IPS-15b (cell line): ENCODE results near the gene TOMM40L.
A peak's percentile ranks its signal among the peaks of the same experiment; 100 is the strongest.
"Not testable (repeated sequence)": the region's sequence is repeated elsewhere in the genome, so short reads cannot be mapped to it uniquely, and the experiment has no call there.

ENCODE experiments used
- H3K27me3 ChIP-seq: one replicate; pipeline ENCODE4 v1.6.1; 2013; ENCODE audit warnings: low read length; ENCODE audit not compliant: control insufficient read depth, insufficient read depth
- H3K36me3 ChIP-seq: one replicate; pipeline ENCODE4 v1.6.1; 2013; ENCODE audit warnings: low read length; ENCODE audit not compliant: control insufficient read depth, insufficient read depth
- H3K4me1 ChIP-seq: one replicate; pipeline ENCODE4 v1.6.1; 2013; ENCODE audit warnings: mild to moderate bottlenecking, low read length; ENCODE audit not compliant: control insufficient read depth, insufficient read depth
- H3K4me3 ChIP-seq: one replicate; pipeline ENCODE4 v1.5.1; 2013; ENCODE audit warnings: low read depth, low read length
- H3K9ac ChIP-seq: one replicate; pipeline ENCODE4 v1.6.1; 2013; ENCODE audit warnings: low read depth, mild to moderate bottlenecking, low read length
- H3K9me3 ChIP-seq: one replicate; pipeline ENCODE4 v1.6.1; 2013; ENCODE audit warnings: mild to moderate bottlenecking, low read length; ENCODE audit not compliant: control insufficient read depth, insufficient read depth

TOMM40L gene

DNA sequence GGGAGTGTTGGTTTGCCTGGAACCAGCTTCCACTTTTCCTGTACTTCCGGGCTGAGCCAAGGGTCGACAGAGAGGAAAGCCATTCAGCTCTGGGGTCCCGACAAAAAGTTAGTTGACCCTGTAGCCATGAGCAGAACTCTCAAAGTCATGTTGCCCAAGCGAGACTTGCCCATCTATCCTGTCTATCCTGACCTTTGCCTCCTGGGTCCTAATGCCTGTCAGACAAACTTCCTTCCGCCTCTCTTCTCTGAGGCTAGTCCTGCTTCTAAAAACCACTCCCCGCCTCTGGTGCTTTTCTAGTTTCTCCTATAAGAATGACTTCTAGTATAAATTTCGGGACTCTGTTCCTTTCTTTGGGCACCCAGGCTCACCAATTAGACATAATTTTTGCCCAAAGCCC is 25.0 kb downstream of the TOMM40L start:
- no peaks in the 10 kb centered on the region for H3K36me3 ChIP-seq
- no peak overlapping the region for H3K4me3 ChIP-seq
- H3K27me3 ChIP-seq: no peaks in the 10 kb centered on the region
- H3K9ac ChIP-seq: peak overlapping the region; percentile 12
- H3K9me3 ChIP-seq: no peaks in the 10 kb centered on the region
- H3K4me1 ChIP-seq: no peaks in the 10 kb centered on the region

DNA sequence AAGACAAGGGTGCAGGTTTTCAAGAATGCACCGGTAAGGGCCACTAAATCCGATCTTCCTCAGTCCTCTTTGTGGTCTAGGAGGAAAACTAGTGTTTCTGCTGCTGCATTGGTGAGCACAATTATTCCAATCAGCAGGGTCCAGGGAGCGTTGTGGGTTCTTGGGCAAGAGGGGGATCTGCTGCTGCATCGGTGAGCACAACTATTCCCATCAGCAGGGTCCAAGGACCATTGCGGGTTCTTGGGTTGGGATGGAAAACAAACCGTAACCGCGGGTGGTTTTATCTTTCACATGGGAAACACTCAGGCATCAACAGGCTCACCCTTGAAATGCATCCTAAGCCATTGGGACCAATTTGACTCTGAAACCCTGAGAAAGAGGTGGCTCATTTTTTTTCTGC is 25.7 kb downstream of the TOMM40L start:
- peaks cover 3% of the 10 kb centered on the region for H3K9me3 ChIP-seq
- no peaks in the 10 kb centered on the region for H3K4me1 ChIP-seq
- no peaks in the 10 kb centered on the region for H3K27me3 ChIP-seq
- H3K36me3 ChIP-seq: no peaks in the 10 kb centered on the region
- no peak overlapping the region for H3K9ac ChIP-seq
- H3K4me3 ChIP-seq: no peak overlapping the region

DNA sequence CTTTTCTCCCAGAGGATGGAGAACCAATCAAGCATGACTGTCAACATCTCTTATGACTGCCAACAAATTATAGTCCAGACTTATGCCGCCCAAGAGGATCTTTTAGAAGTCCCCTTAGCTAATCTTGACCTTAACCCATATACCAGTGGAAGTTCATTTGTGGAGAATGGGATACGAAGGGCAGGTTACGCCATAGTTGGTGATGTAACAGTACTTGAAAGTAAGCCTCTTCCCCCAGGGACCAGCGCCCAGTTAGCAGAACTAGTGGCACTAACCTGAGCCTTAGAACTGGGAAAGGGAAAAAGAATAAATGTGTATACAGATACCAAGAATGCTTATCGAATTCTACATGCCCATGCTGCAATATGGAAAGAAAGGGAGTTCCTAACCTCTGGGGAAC is 29.4 kb downstream of the TOMM40L start:
- H3K4me1 ChIP-seq, H3K9me3 ChIP-seq, H3K36me3 ChIP-seq, H3K9ac ChIP-seq, H3K4me3 ChIP-seq: not testable (repeated sequence)
- peaks cover 19% of the 10 kb centered on the region for H3K27me3 ChIP-seq

DNA sequence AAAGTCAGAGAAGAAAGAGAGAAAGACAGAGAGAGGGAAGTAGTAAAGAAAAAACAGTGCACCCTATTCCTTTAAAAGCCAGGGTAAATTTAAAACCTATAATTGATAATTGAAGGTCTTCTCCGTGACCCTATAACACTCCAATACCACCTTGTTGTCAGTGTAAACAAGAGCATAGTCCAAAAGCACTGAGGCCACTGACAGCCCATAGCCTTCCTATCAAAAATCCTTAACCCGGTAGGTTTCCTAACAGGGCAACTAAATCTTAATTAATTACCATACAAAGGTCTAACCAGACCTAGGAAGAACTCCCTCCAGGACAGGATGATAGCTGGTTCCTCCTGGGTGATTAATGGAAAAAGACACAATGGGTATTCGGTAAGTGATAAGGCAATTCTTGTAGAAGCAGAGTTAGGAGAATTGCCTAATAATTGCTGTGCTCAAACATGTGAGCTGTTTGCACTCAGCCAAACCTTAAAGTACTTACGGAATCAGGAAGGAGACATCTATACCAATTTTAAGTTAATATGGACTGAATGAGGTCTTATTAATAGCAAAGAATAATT is 30.2 kb downstream of the TOMM40L start:
- H3K27me3 ChIP-seq: peaks cover 25% of the 10 kb centered on the region
- peaks cover 11% of the 10 kb centered on the region for H3K4me1 ChIP-seq
- not testable (repeated sequence) for H3K9ac ChIP-seq, H3K4me3 ChIP-seq, H3K9me3 ChIP-seq, H3K36me3 ChIP-seq

DNA sequence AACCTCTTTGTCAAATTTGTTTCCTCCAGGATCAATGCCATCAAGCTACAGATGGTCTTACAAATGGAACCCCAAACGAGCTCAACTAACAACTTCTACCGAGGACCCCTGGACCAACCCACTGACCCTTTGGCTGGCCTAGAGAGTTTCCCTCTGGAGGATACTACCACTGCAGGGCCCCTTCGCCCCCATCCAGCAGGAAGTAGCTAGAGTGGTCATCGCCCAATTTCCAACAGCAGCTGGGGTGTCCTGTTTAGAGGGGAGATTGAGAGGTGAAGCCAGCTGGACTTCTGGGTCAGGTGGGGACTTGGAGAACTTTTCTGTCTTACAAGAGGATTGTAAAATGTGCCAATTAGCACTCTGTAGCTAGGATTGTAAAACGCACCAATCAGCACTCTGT is 31.2 kb downstream of the TOMM40L start:
- Histone ChIP-seq H3K4me1 (peaks cover 15% of the 10 kb centered on the region), H3K27me3 (peaks cover 33% of the 10 kb centered on the region)
- H3K9ac ChIP-seq, H3K9me3 ChIP-seq, H3K4me3 ChIP-seq, H3K36me3 ChIP-seq: not testable (repeated sequence)

DNA sequence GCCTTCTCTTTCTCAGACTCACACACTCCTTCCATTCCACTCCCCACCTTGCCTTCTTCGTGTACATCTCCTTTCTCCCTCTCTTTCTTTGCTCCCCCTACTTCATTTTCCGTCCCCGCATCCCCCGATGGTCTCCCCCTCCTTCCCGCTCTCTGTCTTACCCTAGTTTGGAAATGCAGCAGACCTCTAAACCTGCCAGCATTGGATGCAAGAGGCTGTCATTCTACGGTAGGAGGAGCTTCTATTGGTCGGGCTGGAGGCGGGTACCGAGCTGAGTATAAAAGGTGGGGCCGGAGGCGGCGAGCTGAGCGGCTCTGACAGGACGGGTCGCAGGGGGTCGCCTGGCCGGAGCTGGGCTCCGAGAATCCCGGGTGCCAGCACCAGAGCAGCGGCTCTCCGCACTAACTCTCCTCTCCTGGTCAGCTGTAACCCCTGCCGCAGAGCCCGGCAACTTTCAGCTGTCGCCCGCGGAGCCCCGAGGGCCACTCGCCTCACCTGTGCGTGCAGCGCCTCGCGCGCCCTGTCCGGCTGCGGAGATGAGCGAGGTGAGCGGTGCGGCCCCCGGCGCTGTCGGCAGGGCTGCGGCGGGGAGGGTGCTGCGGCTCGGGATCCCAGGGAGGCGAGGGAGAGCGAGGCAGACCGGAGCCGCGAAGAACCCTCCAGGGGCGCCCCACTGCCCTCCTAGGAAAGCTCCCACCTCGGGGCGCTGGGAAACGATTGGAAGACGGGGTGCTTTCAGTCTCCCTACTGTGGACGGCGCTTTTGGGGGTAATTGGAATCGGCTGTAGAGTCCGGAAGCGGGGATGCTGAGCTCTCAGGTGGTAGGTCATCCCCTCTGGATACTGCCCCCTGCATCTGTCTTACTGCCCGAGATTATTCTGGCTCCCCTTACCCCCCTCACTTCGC is 32.8 kb downstream of the TOMM40L start, which contains the start of gene PCP4L1:
TSS of gene PCP4L1 (plus strand) at position 307 of the 906 bp plus-strand sequence. CDS start at position 537, 230 bp downstream.
- H3K27me3 ChIP-seq: peaks cover 33% of the 10 kb centered on the region
- H3K36me3 ChIP-seq: no peaks in the 10 kb centered on the region
- no peak within 1 kb of the TSS for H3K9ac ChIP-seq
- peaks cover 15% of the 10 kb centered on the region for H3K4me1 ChIP-seq
- H3K4me3 ChIP-seq: peak within 1 kb of the TSS; percentile 67
- H3K9me3 ChIP-seq: peaks cover 6% of the 10 kb centered on the region

DNA sequence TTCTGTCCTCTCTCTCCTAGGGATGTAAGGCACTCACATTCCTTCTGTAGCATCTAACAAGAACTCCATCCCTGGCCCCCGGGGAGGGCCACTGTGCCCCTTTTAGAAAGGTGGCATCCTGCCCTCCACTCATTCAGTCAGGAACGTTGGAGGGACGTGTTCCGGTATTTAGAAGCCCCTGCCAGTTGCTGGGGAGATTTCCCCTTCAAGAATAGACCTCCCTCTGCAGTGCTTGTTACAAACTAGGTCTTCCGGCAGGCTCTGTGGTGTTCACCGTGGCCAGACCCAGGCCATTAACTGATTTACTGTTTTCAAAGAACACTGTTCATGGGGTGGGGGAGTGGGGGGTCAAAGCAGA is 33.5 kb downstream of the TOMM40L start:
- no peak overlapping the region for H3K9ac ChIP-seq
- H3K4me3 ChIP-seq: peak overlapping the region; percentile 67
- peaks cover 6% of the 10 kb centered on the region for H3K9me3 ChIP-seq

DNA sequence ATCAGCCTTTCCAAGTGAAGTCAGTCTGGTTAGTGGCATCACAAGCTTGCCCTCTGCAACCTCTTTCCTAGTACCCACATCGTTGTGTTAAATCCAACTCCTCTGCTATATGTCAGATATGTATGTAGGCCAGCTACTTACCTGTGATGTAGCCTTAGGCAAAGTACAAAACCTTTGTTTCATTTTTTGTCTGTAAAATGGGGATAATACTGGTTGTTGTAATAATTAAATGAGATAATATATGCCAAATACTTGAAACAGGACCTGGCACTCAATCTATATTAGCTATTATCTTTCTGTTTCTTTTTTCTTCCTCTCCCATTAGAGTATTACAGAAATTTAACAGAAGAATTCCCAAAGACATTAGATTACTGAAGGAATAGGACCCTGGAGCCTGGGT is 33.9 kb downstream of the TOMM40L start:
- Histone ChIP-seq H3K36me3 (no peaks in the 10 kb centered on the region), H3K27me3 (peaks cover 33% of the 10 kb centered on the region), H3K9me3 (peaks cover 6% of the 10 kb centered on the region), H3K4me3 (no peak overlapping the region), H3K4me1 (peaks cover 15% of the 10 kb centered on the region), H3K9ac (no peak overlapping the region)

More for the DNA sequence above, 33.5 kb downstream of the TOMM40L start:
- Histone ChIP-seq H3K36me3 (no peaks in the 10 kb centered on the region), H3K4me1 (peaks cover 15% of the 10 kb centered on the region), H3K27me3 (peaks cover 33% of the 10 kb centered on the region)

DNA sequence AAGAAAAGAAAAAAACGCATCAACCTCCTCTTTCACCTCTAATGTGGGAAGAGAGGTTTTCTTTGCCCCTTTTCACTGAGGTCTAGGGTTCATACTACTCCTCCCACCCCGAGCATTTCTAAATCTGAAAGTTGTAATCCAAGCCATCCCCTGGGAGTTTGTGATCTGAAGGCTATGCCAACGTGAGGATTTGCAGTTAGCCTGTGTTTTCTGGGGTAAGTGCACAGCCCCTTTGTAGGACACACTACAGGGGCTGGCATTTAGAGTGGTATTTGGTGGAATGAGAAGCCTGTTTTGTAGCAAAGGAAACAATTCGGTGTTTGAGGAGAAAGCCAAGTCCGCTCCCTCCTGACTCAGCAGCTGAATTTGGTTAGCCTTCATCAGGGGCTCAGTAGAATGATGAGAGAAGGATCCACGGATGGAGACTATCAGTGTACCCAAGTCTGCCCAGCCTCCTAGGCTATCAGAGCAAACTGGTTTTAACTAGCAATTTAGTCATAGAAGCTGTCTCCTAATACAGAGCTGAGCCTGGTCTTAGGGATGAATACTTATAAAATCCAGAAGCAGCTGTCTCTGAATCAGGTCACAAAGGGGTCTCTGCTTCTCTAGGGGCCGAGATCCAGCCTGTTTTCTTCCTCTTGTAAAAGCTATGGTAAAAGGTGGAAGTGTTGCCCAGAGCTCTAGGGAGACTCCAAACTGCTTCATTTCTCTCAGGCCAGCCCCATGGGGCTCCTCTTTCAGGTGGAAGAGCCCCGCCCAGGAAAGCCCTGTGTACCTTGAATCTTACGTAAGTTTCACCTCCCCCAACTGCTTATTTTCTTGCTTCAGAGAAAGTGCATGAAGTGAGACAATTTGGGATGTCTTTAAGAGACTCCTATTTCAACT is 34.8 kb downstream of the TOMM40L start:
- H3K4me3 ChIP-seq: no peak overlapping the region
- H3K27me3 ChIP-seq: peaks cover 33% of the 10 kb centered on the region
- H3K9me3 ChIP-seq: peaks cover 6% of the 10 kb centered on the region
- H3K4me1 ChIP-seq: peaks cover 15% of the 10 kb centered on the region
- no peaks in the 10 kb centered on the region for H3K36me3 ChIP-seq
- no peak overlapping the region for H3K9ac ChIP-seq

DNA sequence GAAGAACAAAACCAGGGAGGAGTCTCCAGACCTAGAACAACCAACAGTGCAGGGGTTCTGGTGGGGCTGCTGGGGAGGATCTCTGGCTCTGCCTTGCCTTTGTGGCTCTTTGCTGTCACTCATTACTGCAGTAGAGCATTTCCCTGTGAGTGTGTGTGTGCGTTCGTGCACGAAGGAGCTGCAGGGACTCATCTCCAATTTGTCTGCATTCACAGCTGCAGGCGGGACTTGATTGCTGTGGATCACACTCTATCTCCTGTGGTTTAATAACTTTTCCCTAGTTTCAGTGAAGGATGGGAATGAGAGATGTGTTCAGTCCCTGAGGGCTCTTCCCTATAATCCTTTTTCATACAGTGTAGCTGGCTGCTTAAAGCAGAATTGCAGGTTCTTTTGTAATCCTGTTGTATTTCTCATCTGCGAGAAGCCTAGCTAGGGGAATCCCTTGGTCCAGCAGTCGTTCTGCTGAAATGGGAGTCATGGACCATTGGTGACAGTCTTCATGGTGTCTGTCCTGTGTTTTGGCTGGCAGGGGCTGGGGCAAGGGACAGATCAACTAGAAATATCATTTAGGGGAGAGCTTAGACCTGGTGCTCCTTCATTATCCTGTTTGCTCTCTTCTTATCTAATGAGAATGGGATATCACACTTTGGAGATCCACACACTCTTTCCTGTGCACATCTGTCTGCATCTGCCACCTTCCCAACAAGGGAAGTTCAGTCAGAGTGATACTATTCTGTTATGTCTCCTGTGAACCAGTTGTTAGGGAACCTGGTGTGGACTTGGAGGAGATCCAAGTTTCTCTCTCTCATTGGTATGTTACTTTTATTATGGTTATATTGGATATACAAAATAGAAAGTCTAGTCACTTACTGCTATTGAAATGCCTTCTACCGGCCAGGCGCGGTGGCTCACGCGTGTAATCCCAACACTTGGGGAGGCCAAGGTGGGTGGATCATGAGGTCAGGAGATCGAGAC is 35.7 kb downstream of the TOMM40L start:
- H3K36me3 ChIP-seq: no peaks in the 10 kb centered on the region
- no peak overlapping the region for H3K4me3 ChIP-seq
- H3K9ac ChIP-seq: no peak overlapping the region
- H3K4me1 ChIP-seq: peaks cover 15% of the 10 kb centered on the region
- H3K27me3 ChIP-seq: peaks cover 33% of the 10 kb centered on the region
- H3K9me3 ChIP-seq: peaks cover 3% of the 10 kb centered on the region

DNA sequence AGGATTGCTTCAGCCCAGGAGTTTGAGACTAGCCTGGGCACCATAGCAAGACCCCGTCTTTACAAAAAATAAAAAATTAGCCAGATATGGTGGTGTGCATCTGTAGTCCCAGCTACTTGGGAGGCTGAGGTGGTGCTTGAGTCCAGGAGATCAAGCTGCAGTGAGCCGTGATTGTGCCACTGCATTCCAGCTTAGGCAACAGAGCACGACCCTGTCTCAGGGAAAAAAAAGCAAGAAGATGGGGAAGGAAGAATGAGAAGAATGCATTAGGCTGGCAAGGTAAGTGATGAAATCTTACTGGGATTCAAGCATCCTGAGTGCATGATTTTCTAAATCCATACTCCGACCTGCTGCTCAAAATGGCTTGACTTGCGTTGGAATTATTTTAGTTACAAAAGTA is 39.4 kb downstream of the TOMM40L start:
- Histone ChIP-seq H3K9me3 (no peaks in the 10 kb centered on the region), H3K4me1 (peaks cover 13% of the 10 kb centered on the region), H3K4me3 (no peak overlapping the region), H3K27me3 (peaks cover 14% of the 10 kb centered on the region), H3K36me3 (no peaks in the 10 kb centered on the region), H3K9ac (no peak overlapping the region)
